OCI-LY7 (cell line): ENCODE data around the gene HMGN4. TPM values are rescaled to one million over a fixed set of nuclear protein-coding genes. Genes with fewer than 3 reads are reported as not detected.

Experiments
- BruUV-seq: library from RNA; stranded (reverse); fragments of 400-500 nt; replicated peaks from 2 replicates; lab custom pipeline; 2021; lab: Mats Ljungman, UMichigan
- CTCF ChIA-PET: fragments of 300-600 bp; sonication (Branson Sonifier 250); formaldehyde crosslinking; loops from one replicate; lab custom pipeline; 2022; ENCODE audit warnings: antibody characterized with exemption; ENCODE audit not compliant: unreplicated experiment; lab: Charles Lee
- POLR2A ChIA-PET: fragments of 300-600 bp; sonication (Branson Sonifier 250); formaldehyde crosslinking; loops from one replicate; lab custom pipeline; 2022; ENCODE audit warnings: antibody characterized with exemption; lab: Charles Lee
- DNase-seq: peaks from one replicate; pipeline ENCODE4 v3.0.0-alpha.2; 2015; ENCODE audit warnings: low spot score
- H2AFZ ChIP-seq: fragments of 200-600 bp; sonication (generic), shearing (Covaris generic); 2 replicates; pipeline ENCODE4 v1.6.1; 2014; ENCODE audit warnings: mild to moderate bottlenecking, antibody characterized with exemption, low read length, moderate library complexity
- H3K27ac ChIP-seq: fragments of 200-600 bp; sonication (generic); 2 replicates; pipeline ENCODE4 v1.5.1; 2014; ENCODE audit warnings: mixed run types, low read depth, mild to moderate bottlenecking, moderate library complexity, low read length, inconsistent platforms; ENCODE audit not compliant: poor library complexity, severe bottlenecking
- H3K36me3 ChIP-seq: fragments of 200-600 bp; sonication (generic); 2 replicates; pipeline ENCODE4 v1.6.1; 2014; ENCODE audit warnings: mild to moderate bottlenecking, antibody characterized with exemption, low read length, moderate library complexity, mixed read lengths; ENCODE audit not compliant: insufficient read depth
- H3K4me1 ChIP-seq: fragments of 200-600 bp; sonication (generic); 2 replicates; pipeline ENCODE4 v1.5.1; 2014; ENCODE audit warnings: mild to moderate bottlenecking, low read length; ENCODE audit not compliant: insufficient read depth, poor library complexity, severe bottlenecking
- H3K4me2 ChIP-seq: fragments of 200-600 bp; sonication (generic); 2 replicates; pipeline ENCODE4 v1.6.1; 2014; ENCODE audit warnings: mild to moderate bottlenecking, low read length
- H3K4me3 ChIP-seq: fragments of 200-600 bp; sonication (generic); 2 replicates; pipeline ENCODE4 v1.5.1; 2014; ENCODE audit warnings: mild to moderate bottlenecking, low read depth, low read length; ENCODE audit not compliant: poor library complexity, severe bottlenecking
- H3K79me2 ChIP-seq: fragments of 200-600 bp; sonication (generic); 2 replicates; pipeline ENCODE4 v1.6.1; 2016; ENCODE audit warnings: low read depth, mild to moderate bottlenecking, low read length, moderate library complexity, mixed read lengths; ENCODE audit not compliant: insufficient read depth
- H3K9me2 ChIP-seq: fragments of 200-600 bp; sonication (generic); 2 replicates; pipeline ENCODE4 v1.6.1; 2016; ENCODE audit warnings: mild to moderate bottlenecking, low read length, mixed read lengths; ENCODE audit not compliant: insufficient read depth
- H3K9me3 ChIP-seq: fragments of 200-600 bp; sonication (generic); 2 replicates; pipeline ENCODE4 v1.6.1; 2014; ENCODE audit warnings: mild to moderate bottlenecking, mixed run types, low read length, mixed read lengths
- H4K20me1 ChIP-seq: fragments of 200-600 bp; sonication (generic); 2 replicates; pipeline ENCODE4 v1.6.1; 2014; ENCODE audit warnings: mild to moderate bottlenecking, antibody characterized with exemption, low read length, moderate library complexity, mixed read lengths; ENCODE audit not compliant: insufficient read depth
- CTCF ChIP-seq: fragments of 200-600 bp; sonication (generic); conservative IDR thresholded peaks from 2 replicates; pipeline ENCODE4 v1.5.1; 2014; ENCODE audit warnings: mild to moderate bottlenecking, antibody characterized with exemption, low read length, moderate library complexity, mixed read lengths
- EZH2phosphoT487 ChIP-seq: fragments of 200-600 bp; sonication (generic); IDR thresholded peaks from 2 replicates; pipeline ENCODE4 v1.6.1; 2018; ENCODE audit warnings: low read depth, borderline replicate concordance, mild to moderate bottlenecking, mixed run types, antibody characterized with exemption, low read length, moderate library complexity, mixed read lengths
- intact Hi-C: fragments of 100-400 bp; cut with micrococcal nuclease; formaldehyde crosslinking; loops from one replicate; pipeline ENCODE4 v1.10.0; 2022; ENCODE audit not compliant: unreplicated experiment
- total RNA-seq, 2 experiments: library from RNA; depleted of rRNA in 1 of 2; stranded (reverse); fragments of >200 nt in 1 of 2; shearing (Covaris generic) in 1 of 2; gene quantifications; 2 replicates each; pipeline ENCODE4 v1.2.3, GENCODE V29; 2014 to 2022

HMGN4 gene
- total RNA-seq, 2 experiments from 2014 or later: 104 to 113 TPM

GRCh38 chr6:26494117-26494516 lies 44.0 kb upstream of the HMGN4 start:
- TF ChIP-seq EZH2phosphoT487: no peak
- no peak for TF ChIP-seq CTCF
- Histone ChIP-seq H3K79me2 (no peaks in the 10 kb centered on the region), H4K20me1 (no peaks in the 10 kb centered on the region), H3K4me1 (peaks cover 44% of the 10 kb centered on the region), H3K4me3 (no peak overlapping the region), H3K27ac (no peak overlapping the region), H2AFZ (no peak overlapping the region), H3K4me2 (no peak overlapping the region), H3K9me2 (no peaks in the 10 kb centered on the region), H3K9me3 (peaks cover 4% of the 10 kb centered on the region; the same call in 1 of the 2 replicates), H3K36me3 (no peaks in the 10 kb centered on the region)
- ChIA-PET CTCF (no interaction called here), POLR2A (interaction anchor here (0.6 kb wide), 1 partner anchor 48 kb away, joined by 3 read pairs; no protein-coding TSS in a partner anchor)
- intact Hi-C loops: no loop called here
- DNase-seq: no peak
- no TSS peak for BruUV-seq

- Histone ChIP-seq H3K9me3 (peaks cover 4% of the 10 kb centered on the region; the same call in 1 of the 2 replicates), H3K4me2 (no peak overlapping the region), H3K36me3 (no peaks in the 10 kb centered on the region), H3K79me2 (no peaks in the 10 kb centered on the region), H3K4me1 (peaks cover 56% of the 10 kb centered on the region), H3K4me3 (no peak overlapping the region), H2AFZ (no peak overlapping the region), H4K20me1 (no peaks in the 10 kb centered on the region), H3K27ac (no peak overlapping the region), H3K9me2 (no peaks in the 10 kb centered on the region)
- CTCF ChIA-PET: interaction anchor here (0.6 kb wide), 1 partner anchor 21 kb away, joined by 3 read pairs; no protein-coding TSS in a partner anchor
- TF ChIP-seq CTCF: no peak
- no peak for TF ChIP-seq EZH2phosphoT487
- POLR2A ChIA-PET: interaction anchor here (0.8 to 2.1 kb wide), 4 partner anchors 11 to 156 kb away, joined by 3 to 5 read pairs (median 4); no protein-coding TSS in a partner anchor
- intact Hi-C loops: no loop called here
- no TSS peak for BruUV-seq
- no peak for DNase-seq
Measured at GRCh38 chr6:26495281-26495680, 42.9 kb upstream of the HMGN4 start.

GRCh38 chr6:26497610-26498009 lies 40.6 kb upstream of the HMGN4 start:
- intact Hi-C loops: no loop called here

More at GRCh38 chr6:26497610-26498009, 40.6 kb upstream of the HMGN4 start:
- Histone ChIP-seq H3K79me2 (no peaks in the 10 kb centered on the region), H4K20me1 (no peaks in the 10 kb centered on the region), H3K4me2 (peak overlapping the region; percentile 13; the same call in 1 of the 2 replicates), H3K4me3 (no peak overlapping the region), H3K36me3 (no peaks in the 10 kb centered on the region), H3K9me3 (peaks cover 4% of the 10 kb centered on the region; the same call in 1 of the 2 replicates), H3K4me1 (peaks cover 65% of the 10 kb centered on the region), H2AFZ (peak overlapping the region; percentile 32; the same call in 1 of the 2 replicates), H3K27ac (peak overlapping the region; percentile 17), H3K9me2 (no peaks in the 10 kb centered on the region)
- CTCF ChIA-PET: interaction anchor here (0.6 kb wide), 1 partner anchor 90 kb away, joined by 4 read pairs; no protein-coding TSS in a partner anchor
- POLR2A ChIA-PET: interaction anchor here (0.5 to 1.2 kb wide), 9 partner anchors 10 to 1759 kb away, joined by 3 to 6 read pairs (median 4); no protein-coding TSS in a partner anchor
- DNase-seq: no peak
- TF ChIP-seq CTCF (no peak), EZH2phosphoT487 (no peak)
- BruUV-seq: no TSS peak
